Mucosa of descending colon (tissue), 3 donors: ENCODE measurements around the gene CIAO2A. TPM values are rescaled to one million over a fixed set of nuclear protein-coding genes. Genes with fewer than 3 reads are reported as not detected.
A peak's percentile ranks its signal among the peaks of the same experiment; 100 is the strongest.
"Not testable (repeated sequence)": the region's sequence is repeated elsewhere in the genome, so short reads cannot be mapped to it uniquely, and the experiment has no call there.

Source experiments
- ATAC-seq: fragments of 200-7000 bp; cut with Tn5 transposase; one replicate; pipeline ENCODE4 v1.9.1; 2020; ENCODE audit warnings: mild to moderate bottlenecking, moderate library complexity
- DNase-seq, 3 donors: peaks; one replicate each; pipeline ENCODE4 v3.0.0-alpha.2; 2020
- H3K36me3 ChIP-seq: fragments of 200-600 bp; one replicate; pipeline ENCODE4 v1.8.0; 2021; ENCODE audit warnings: low read depth, mild to moderate bottlenecking
- H3K4me1 ChIP-seq: fragments of 200-600 bp; one replicate; pipeline ENCODE4 v1.8.0; 2021; ENCODE audit warnings: low read depth, mild to moderate bottlenecking
- H3K4me3 ChIP-seq: fragments of 200-600 bp; one replicate; pipeline ENCODE4 v1.8.0; 2021; ENCODE audit warnings: mild to moderate bottlenecking
- H3K9me3 ChIP-seq: fragments of 200-600 bp; one replicate; pipeline ENCODE4 v1.8.0; 2021; ENCODE audit warnings: mild to moderate bottlenecking
- CTCF ChIP-seq: fragments of 200-600 bp; IDR thresholded peaks from one replicate; pipeline ENCODE4 v1.8.0; 2022; ENCODE audit warnings: antibody characterized with exemption, mild to moderate bottlenecking
- intact Hi-C, 2 donors: fragments of 100-400 bp; cut with DNase I in 1 of 2; cut with micrococcal nuclease in 1 of 2; formaldehyde crosslinking; loops; one replicate each; pipeline versions ENCODE4 v1.11.0 to v1.11.1; 2022; cut with DNase I, micrococcal nuclease
- total RNA-seq, 3 donors: library from RNA; stranded (reverse); fragmentation: NEBNext Ultra II Directional in 2 of 3; extraction: Animal tissue kit (Norgen Biotek cat#: 25700) in 2 of 3; gene quantifications; one replicate each; pipeline versions ENCODE4 v1.2.1 to v1.2.4, GENCODE V29; 2021 to 2023
- donor health status: DM: no; HTN: no; CAD: no; lungs with moderate emphysema.
- donor health status: DM: no; HTN: no; CAD: no.
- donor health status: DM: no; HTN: yes; CAD: no.

Gene CIAO2A
- total RNA-seq, 3 donors from 2014 or later, result 49.7 to 94.5 (median 78.9) TPM

GRCh38 chr15:64110950-64111678 is 17.5 kb upstream of the CIAO2A start:
- DNase-seq (no peak), ATAC-seq (peak; percentile 40)
- Histone ChIP-seq H3K4me3 (no peak overlapping the region), H3K36me3 (peaks cover 10% of the 10 kb centered on the region), H3K9me3 (no peaks in the 10 kb centered on the region), H3K4me1 (no peaks in the 10 kb centered on the region)
- intact Hi-C loops, result no loop called here
- TF ChIP-seq CTCF, result no peak

GRCh38 chr15:64110108-64110701 is 16.6 kb upstream of the CIAO2A start:
- intact Hi-C loops, H3K4me3 ChIP-seq, H3K4me1 ChIP-seq, H3K36me3 ChIP-seq, ATAC-seq, H3K9me3 ChIP-seq, DNase-seq: not testable (repeated sequence)

GRCh38 chr15:64107337-64107736 is 13.7 kb upstream of the CIAO2A start:
- Histone ChIP-seq H3K36me3 (no peaks in the 10 kb centered on the region), H3K4me3 (no peak overlapping the region), H3K4me1 (no peaks in the 10 kb centered on the region), H3K9me3 (no peaks in the 10 kb centered on the region)
- TF ChIP-seq CTCF, result no peak
- intact Hi-C loops, result no loop called here
- ATAC-seq (no peak), DNase-seq (no peak)

- Histone ChIP-seq H3K9me3 (no peaks in the 10 kb centered on the region), H3K4me3 (no peak overlapping the region), H3K4me1 (peaks cover 3% of the 10 kb centered on the region), H3K36me3 (no peaks in the 10 kb centered on the region)
- ATAC-seq (peak; percentile 19), DNase-seq (peak in 1 of 3 donors; percentile 34)
- TF ChIP-seq CTCF, result no peak
- intact Hi-C loops, result no loop called here
Measured at GRCh38 chr15:64105113-64105704, 11.6 kb upstream of the CIAO2A start.

GRCh38 chr15:64102497-64102896 is 8.9 kb upstream of the CIAO2A start:
- H3K9me3 ChIP-seq, result no peaks in the 10 kb centered on the region
- H3K4me1 ChIP-seq, result peaks cover 19% of the 10 kb centered on the region
- no peaks in the 10 kb centered on the region for H3K36me3 ChIP-seq
- no peak for DNase-seq
- TF ChIP-seq CTCF, result no peak
- intact Hi-C loops, result no loop called here
- no peak for ATAC-seq
- no peak overlapping the region for H3K4me3 ChIP-seq

- DNase-seq, result no peak
- H3K4me3 ChIP-seq, result no peak overlapping the region
- H3K36me3 ChIP-seq, result no peaks in the 10 kb centered on the region
- no peaks in the 10 kb centered on the region for H3K9me3 ChIP-seq
- peaks cover 27% of the 10 kb centered on the region for H3K4me1 ChIP-seq
- intact Hi-C loops, result no loop called here
- TF ChIP-seq CTCF, result no peak
- no peak for ATAC-seq
Measured at GRCh38 chr15:64100958-64101357, 7.3 kb upstream of the CIAO2A start.
